ENCODE results near the gene MAEA. TPM values are rescaled to one million over a fixed set of nuclear protein-coding genes. Genes with fewer than 3 reads are reported as not detected.

Gene MAEA
- total RNA-seq = 10 to 100 TPM; 62.5 to 66.4 TPM

DNA sequence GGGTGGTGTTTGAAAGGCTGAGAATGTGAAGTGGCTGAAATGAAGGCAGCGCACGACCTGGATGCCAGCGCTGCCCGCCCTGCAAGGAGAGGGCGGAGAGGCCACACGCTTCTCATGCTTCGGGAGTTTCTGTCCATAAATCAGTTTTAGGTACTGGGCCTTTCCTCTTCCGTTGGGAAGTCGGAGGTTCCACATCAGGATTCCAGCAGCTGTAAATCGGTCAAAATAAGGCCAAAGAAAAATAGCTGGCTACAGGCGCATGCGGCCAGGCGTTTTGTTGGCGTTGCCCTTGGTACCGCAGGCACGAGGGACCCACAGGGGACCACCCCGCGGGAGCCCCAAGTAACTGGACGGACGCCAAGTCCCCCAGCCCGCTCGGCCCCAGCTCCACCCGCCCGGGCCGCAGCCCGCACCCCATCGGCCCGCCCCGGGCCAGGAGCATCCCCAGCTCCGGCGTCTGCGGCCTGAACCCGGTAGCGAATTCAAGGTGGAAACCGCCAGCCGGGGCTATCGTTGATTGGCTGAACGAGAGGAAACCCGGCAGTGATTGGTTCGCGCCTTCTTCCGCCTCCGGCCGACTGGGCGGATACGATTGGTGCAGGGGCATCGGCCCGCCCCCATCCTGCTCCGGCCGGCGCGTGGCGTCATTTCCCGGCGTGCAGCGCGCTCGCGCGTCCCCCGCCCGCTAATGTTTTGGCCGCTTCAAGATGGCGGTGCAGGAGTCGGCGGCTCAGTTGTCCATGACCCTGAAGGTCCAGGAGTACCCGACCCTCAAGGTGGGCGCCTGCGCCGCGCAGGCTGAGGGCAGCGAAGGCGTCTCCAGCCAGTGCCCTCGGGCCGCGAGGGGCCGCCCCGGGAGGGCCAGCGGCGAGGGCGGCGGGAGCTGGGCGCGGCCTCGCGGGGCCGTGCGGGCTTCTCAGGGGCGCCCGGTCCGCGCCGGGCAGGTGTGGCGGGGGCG, at the start of gene MAEA:
Gene MAEA (plus strand): TSS at position 685 of the 958 bp plus-strand sequence. CDS start 23 bp downstream, at position 708.

DNA sequence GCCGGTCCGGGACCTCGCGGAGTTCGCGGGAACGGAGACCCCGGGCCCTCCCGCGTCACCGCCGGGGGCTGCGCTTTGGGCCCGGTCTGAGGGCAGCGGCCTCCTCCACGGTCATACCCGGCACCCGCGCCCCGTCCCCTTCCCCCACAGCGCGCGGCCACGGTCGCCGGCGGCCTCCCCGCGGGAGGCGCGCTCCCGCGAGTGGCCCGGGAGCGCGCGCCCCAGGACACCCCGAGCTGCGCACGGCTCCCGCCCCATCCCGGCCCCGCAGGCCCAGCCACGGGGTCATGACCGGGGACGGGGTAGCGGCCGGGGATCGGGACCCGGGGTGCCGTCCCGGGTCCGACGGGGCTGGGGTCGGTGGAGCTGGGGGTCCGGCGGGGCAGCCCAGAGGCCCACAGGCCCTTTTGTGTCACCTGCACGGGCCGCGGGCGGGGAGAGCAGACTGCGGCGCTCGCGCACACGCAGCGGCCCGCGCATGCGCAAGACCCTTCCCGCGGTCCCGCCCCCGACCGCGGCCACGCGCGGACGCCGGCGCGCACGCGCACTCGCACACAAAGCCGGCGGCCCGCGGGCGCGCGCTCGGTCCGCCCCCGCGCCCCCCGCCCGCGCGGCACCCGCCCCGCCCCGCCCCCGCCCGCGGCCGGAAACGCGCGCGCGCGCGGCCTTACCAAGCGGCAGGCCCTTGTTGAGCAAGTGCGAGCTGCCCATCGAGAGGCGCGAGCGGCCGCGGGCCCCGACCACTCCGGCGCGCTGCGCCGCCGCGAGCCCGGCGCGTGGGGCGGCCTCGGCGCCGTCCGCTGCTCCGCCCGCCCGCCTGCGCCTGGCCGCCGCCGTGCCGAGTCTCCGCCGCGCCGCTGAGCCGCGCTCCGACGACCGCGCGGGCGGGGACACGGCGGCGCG, 41.2 kb upstream of the MAEA start, which contains the start of gene CTBP1:
Gene CTBP1 (minus strand): TSS at position 886 of the 903 bp plus-strand sequence. CDS start 7,799 bp downstream, outside the sequence.

DNA sequence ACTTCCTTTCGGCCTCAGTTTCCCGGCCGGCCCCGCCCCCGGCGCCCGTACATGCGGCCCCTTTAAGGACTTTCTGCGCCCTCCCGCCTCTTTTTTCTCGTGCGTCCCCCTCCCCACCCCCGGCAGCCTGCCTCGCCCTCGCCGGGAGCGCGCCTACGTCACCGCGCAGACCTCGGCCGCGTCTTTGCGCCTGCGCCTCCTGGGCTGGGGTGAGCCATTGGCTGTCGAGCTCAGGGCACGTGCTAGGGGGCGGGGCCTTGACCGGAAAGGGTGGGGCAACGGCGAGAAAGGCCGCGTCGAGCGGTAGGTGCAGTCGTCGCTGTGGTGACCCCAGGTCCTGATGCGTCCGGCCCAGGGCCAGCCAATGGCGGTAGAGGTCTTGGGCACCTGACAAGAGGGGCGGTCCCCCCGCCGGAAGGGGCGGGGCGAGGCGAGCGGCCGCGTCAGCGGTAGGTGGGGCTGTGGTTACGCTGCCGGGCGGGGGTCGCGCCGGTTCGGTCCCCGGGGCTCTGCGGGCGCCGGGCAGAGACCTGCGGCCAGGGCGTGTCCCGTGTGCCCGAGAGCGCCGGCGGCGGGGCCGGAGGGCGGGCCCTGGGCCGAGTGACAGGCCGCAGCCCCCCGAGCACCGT, 57.2 kb downstream of the MAEA start, which contains the start of gene UVSSA:
Gene UVSSA (plus strand): TSS at position 428 of the 629 bp plus-strand sequence. CDS start 884 bp downstream, outside the sequence.

Other genes starting within 250 kb of the MAEA start
- 1 to 10 TPM in 1 of 2 experiments, under 1 TPM in 1; 0.65 to 1.0 TPM for gene RNF212, start 176.3 kb upstream of the MAEA start, total RNA-seq
- 10 to 100 TPM; 26.4 to 27.8 TPM for gene SPON2, start 117.3 kb upstream of the MAEA start, total RNA-seq
- gene CTBP1, start 40.8 kb upstream of the MAEA start, total RNA-seq = 100 to 1,000 TPM; 210 to 214 TPM
- gene UVSSA, start 57.3 kb downstream of the MAEA start, total RNA-seq = 10 to 100 TPM; 22.4 to 23.8 TPM
- gene NKX1-1, start 116.6 kb downstream of the MAEA start, total RNA-seq = not detected